ENCODE measurements around the gene TPK1.

GRCh38 chr7:144653449-144653848 is 182.4 kb downstream of the TPK1 start:
- TF ChIP-seq, protein P1, sequence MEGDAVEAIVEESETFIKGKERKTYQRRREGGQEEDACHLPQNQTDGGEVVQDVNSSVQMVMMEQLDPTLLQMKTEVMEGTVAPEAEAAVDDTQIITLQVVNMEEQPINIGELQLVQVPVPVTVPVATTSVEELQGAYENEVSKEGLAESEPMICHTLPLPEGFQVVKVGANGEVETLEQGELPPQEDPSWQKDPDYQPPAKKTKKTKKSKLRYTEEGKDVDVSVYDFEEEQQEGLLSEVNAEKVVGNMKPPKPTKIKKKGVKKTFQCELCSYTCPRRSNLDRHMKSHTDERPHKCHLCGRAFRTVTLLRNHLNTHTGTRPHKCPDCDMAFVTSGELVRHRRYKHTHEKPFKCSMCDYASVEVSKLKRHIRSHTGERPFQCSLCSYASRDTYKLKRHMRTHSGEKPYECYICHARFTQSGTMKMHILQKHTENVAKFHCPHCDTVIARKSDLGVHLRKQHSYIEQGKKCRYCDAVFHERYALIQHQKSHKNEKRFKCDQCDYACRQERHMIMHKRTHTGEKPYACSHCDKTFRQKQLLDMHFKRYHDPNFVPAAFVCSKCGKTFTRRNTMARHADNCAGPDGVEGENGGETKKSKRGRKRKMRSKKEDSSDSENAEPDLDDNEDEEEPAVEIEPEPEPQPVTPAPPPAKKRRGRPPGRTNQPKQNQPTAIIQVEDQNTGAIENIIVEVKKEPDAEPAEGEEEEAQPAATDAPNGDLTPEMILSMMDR (IDR thresholded peaks at IDR 0.05; ENCODE audit: low read depth, low read length, poor library complexity, severe bottlenecking) = no peak
- no peak for TF ChIP-seq EZH2phosphoT487 (IDR thresholded peaks at IDR 0.05; ENCODE audit: borderline replicate concordance, low read length)

All from DOHH2 (cell line).